HepG2 (cell line): ENCODE data around the gene UQCRC2. TPM values are rescaled to one million over a fixed set of nuclear protein-coding genes. Genes with fewer than 3 reads are reported as not detected.

Experiments used
- ARID2 ChIP-seq: sonication (generic); formaldehyde crosslinking; IDR thresholded peaks from 2 replicates; pipeline ENCODE4 v1.8.1; 2022; ENCODE audit warnings: mild to moderate bottlenecking, missing genetic modification reagents, borderline replicate concordance
- BHLHE40 ChIP-seq: IDR thresholded peaks from 2 replicates; pipeline ENCODE4 v1.6.1; 2011; ENCODE audit warnings: low read length, improper control_type of control experiment
- DMTF1 ChIP-seq: sonication (generic); formaldehyde crosslinking; IDR thresholded peaks from 2 replicates; pipeline ENCODE4 v1.4.0; 2020; ENCODE audit warnings: mild to moderate bottlenecking, missing genetic modification reagents
- ETS1 ChIP-seq: sonication (generic); formaldehyde crosslinking; IDR thresholded peaks from 2 replicates; pipeline ENCODE4 v1.4.0; 2020; ENCODE audit warnings: missing genetic modification reagents
- ETV6 ChIP-seq: sonication (generic); formaldehyde crosslinking; conservative IDR thresholded peaks from 2 replicates; pipeline ENCODE4 v1.4.0; 2020; ENCODE audit warnings: missing genetic modification reagents
- HIVEP1 ChIP-seq: sonication (generic); formaldehyde crosslinking; IDR thresholded peaks from 2 replicates; pipeline ENCODE4 v1.4.0; 2020; ENCODE audit warnings: mild to moderate bottlenecking, missing genetic modification reagents
- HNRNPLL ChIP-seq: fragments of 200-400 bp; formaldehyde crosslinking; IDR thresholded peaks from 2 replicates; pipeline ENCODE4 v1.6.1; 2017; ENCODE audit warnings: mild to moderate bottlenecking, low read depth, low read length; ENCODE audit not compliant: poor library complexity, severe bottlenecking
- KAT7 ChIP-seq: IDR thresholded peaks from 2 replicates; pipeline ENCODE4 v1.6.1; 2018; ENCODE audit warnings: borderline replicate concordance, missing compliant biosample characterization
- KDM5A ChIP-seq: fragments of 200-600 bp; sonication (generic); IDR thresholded peaks from 2 replicates; pipeline ENCODE4 v1.7.0; 2018; ENCODE audit warnings: antibody characterized with exemption, mild to moderate bottlenecking, low read length, borderline replicate concordance
- MAFG ChIP-seq: sonication (generic); formaldehyde crosslinking; IDR thresholded peaks from 2 replicates; pipeline ENCODE4 v1.5.1; 2020; ENCODE audit warnings: mild to moderate bottlenecking, missing genetic modification reagents
- NR2C2 ChIP-seq: sonication (generic); formaldehyde crosslinking; IDR thresholded peaks from 2 replicates; pipeline ENCODE4 v1.4.0; 2020; ENCODE audit warnings: missing genetic modification reagents, mild to moderate bottlenecking, moderate library complexity, borderline replicate concordance
- SIX4 ChIP-seq: sonication (generic); formaldehyde crosslinking; IDR thresholded peaks from 2 replicates; pipeline ENCODE4 v1.4.0; 2020; ENCODE audit warnings: missing genetic modification reagents
- SNAPC5 ChIP-seq: sonication (generic); formaldehyde crosslinking; IDR thresholded peaks from 2 replicates; pipeline ENCODE4 v1.8.1; 2023; ENCODE audit warnings: mild to moderate bottlenecking, missing genetic modification reagents, borderline replicate concordance
- TRIM24 ChIP-seq: sonication (generic); formaldehyde crosslinking; IDR thresholded peaks from 2 replicates; pipeline ENCODE4 v1.8.0; 2022; ENCODE audit warnings: mild to moderate bottlenecking, missing genetic modification reagents
- USF2 ChIP-seq, 2 experiments: sonication (generic) in 1 of 2; formaldehyde crosslinking in 1 of 2; IDR thresholded peaks; 2 replicates each; pipeline versions ENCODE4 v1.5.1 to v1.6.1; 2011 to 2020; ENCODE audit warnings: borderline replicate concordance in 1 of 2, low read depth in 1 of 2, low read length in 1 of 2, mild to moderate bottlenecking in 1 of 2, missing genetic modification reagents in 1 of 2, moderate library complexity in 1 of 2
- ZNF251 ChIP-seq: sonication (generic); formaldehyde crosslinking; IDR thresholded peaks from 2 replicates; pipeline ENCODE4 v1.9.0; 2021; ENCODE audit warnings: mild to moderate bottlenecking, missing genetic modification reagents
- ZNF274 ChIP-seq: sonication (generic); formaldehyde crosslinking; IDR thresholded peaks from 2 replicates; pipeline ENCODE4 v1.5.1; 2020; ENCODE audit warnings: mild to moderate bottlenecking, missing genetic modification reagents
- ZNF451 ChIP-seq: sonication (generic); formaldehyde crosslinking; IDR thresholded peaks from 2 replicates; pipeline ENCODE4 v1.5.0; 2020; ENCODE audit warnings: mild to moderate bottlenecking, missing genetic modification reagents
- ZNF562 ChIP-seq: sonication (generic); formaldehyde crosslinking; IDR thresholded peaks from 2 replicates; pipeline ENCODE4 v1.8.0; 2022; ENCODE audit warnings: missing genetic modification reagents, borderline replicate concordance
- ZNF598 ChIP-seq: sonication (generic); formaldehyde crosslinking; IDR thresholded peaks from 2 replicates; pipeline ENCODE4 v1.5.1; 2020; ENCODE audit warnings: mild to moderate bottlenecking, missing genetic modification reagents, borderline replicate concordance
- ZSCAN25 ChIP-seq: sonication (generic); formaldehyde crosslinking; IDR thresholded peaks from 2 replicates; pipeline ENCODE4 v1.8.0; 2022; ENCODE audit warnings: mild to moderate bottlenecking, missing genetic modification reagents
- ZUFSP ChIP-seq: sonication (generic); formaldehyde crosslinking; IDR thresholded peaks from 2 replicates; pipeline ENCODE4 v1.9.0; 2021; ENCODE audit warnings: missing genetic modification reagents, mild to moderate bottlenecking, borderline replicate concordance
- polyA plus RNA-seq, 8 experiments: library from polyadenylated mRNA; depleted of rRNA in 3 of 8; stranded (reverse) in 7 of 8; unstranded in 1 of 8; fragments of >200 nt; fragmentation: Illumina TruSeq in 4 of 8; extraction: Trizol in 4 of 8; gene quantifications; 2 replicates each; pipeline versions ENCODE4 v1.2.1 to v1.2.3, GENCODE V29; 2011 to 2016; ENCODE audit warnings: low read depth in 4 of 8, missing spikeins in 1 of 8, mixed read lengths in 1 of 8; ENCODE audit not compliant: insufficient read depth in 1 of 8
- total RNA-seq, 5 experiments: library from RNA; depleted of rRNA; stranded (reverse); fragments of >200 nt; fragmentation: Illumina TruSeq; extraction: Trizol; gene quantifications; 2 replicates each; pipeline ENCODE4 v1.2.3, GENCODE V29; 2016; ENCODE audit warnings: low read depth in 1 of 5

Gene UQCRC2
- total and polyA plus RNA-seq, 2 of the 13 experiments (the other 11 are each of a cell fraction or from before 2014, with no cell fraction given): 442 to 536 TPM

DNA sequence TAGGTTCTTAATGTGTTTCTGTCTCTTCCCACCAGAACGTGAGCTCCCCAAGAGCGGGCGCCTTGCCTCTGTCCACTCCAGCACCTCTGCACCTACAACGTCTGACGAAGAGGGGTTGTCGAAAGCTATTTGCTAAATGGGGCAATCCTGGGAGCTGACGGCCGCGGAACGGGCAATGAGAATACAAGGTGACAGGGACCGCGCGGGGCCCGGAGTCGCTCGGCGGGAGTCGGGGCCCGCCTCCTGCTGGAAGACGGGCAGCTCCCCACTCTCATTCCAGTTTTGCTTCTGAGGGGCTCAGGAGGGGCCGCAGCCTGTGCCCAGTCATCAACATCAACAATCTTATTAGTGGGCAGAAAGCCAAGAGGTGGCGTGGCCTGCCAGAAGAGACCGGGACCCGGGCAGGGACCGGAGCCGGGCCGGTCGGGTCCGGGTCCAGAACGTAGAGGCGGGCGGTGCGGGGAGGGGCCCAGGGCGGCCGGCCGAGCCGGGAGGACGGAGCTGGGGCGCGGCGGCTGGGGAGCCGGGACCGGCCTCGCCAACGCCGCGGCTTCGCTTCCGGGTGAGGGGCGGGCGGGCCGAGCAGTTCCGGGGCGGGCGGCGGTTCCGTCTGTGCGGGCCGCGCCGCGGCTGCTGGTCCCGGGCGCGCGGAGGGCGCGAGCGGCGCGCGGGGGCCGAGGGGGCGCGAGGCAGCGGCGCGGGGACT is 54.5 kb downstream of the UQCRC2 start, which contains the start of gene MOSMO (continued):
- TF ChIP-seq SNAPC5 (CRISPR knock-in tag) (no peak), ZNF598 (peak; percentile 77; the same call in 1 of the 2 replicates), KDM5A (peak; percentile 84), ARID2 (CRISPR knock-in tag) (peak; percentile 89; the same call in 1 of the 2 replicates), ZNF274 (CRISPR knock-in tag) (peak; percentile 74; the same call in 1 of the 2 replicates), NR2C2 (CRISPR knock-in tag) (peak; percentile 98), ZNF562 (CRISPR knock-in tag) (no peak), ETV6 (CRISPR knock-in tag) (peak; percentile 60; the same call in 1 of the 2 replicates), ETS1 (CRISPR knock-in tag) (no peak), SIX4 (CRISPR knock-in tag) (no peak), ZNF451 (CRISPR knock-in tag) (no peak), USF2 (IDR thresholded peaks at IDR 0.05; ENCODE audit: low read depth, low read length) (no peak), USF2 (CRISPR knock-in tag; IDR thresholded peaks at IDR 0.05; ENCODE audit: borderline replicate concordance) (no peak), KAT7 (CRISPR knock-in tag) (no peak), BHLHE40 (peak; percentile 61), HNRNPLL (peak; percentile 83), ZNF251 (no peak), ZSCAN25 (no peak), MAFG (CRISPR knock-in tag) (no peak), TRIM24 (CRISPR knock-in tag) (no peak), ZUFSP (CRISPR knock-in tag) (no peak), DMTF1 (no peak), HIVEP1 (peak; percentile 93; the same call in 1 of the 2 replicates)
